HEK293 (cell line): ENCODE measurements around the gene IL17A.

Experiments used
- CTCF ChIA-PET: fragments of 350-600 bp; formaldehyde crosslinking; extraction: SDS; loops from one replicate; lab custom pipeline; 2021; ENCODE audit warnings: antibody characterized with exemption; lab: Yijun Ruan, JAX
- POLR2A ChIA-PET: fragments of 300-600 bp; formaldehyde crosslinking; extraction: SDS; loops from one replicate; lab custom pipeline; 2020; ENCODE audit warnings: antibody characterized with exemption, inconsistent platforms; lab: Yijun Ruan, JAX
- H3K27ac ChIP-seq: fragments of 200-500 bp; sonication (Bioruptor generic); 2 replicates; pipeline ENCODE4 v1.5.1; 2014; ENCODE audit warnings: low read depth, low read length, control low read depth, inconsistent platforms; ENCODE audit errors: extremely low read depth
- H3K36me3 ChIP-seq, 2 experiments: fragments of 200-500 bp in 1 of 2; sonication (Bioruptor generic) in 1 of 2; 1 replicate in 1 of 2; 2 replicates in 1 of 2; pipeline ENCODE4 v1.5.1; 2014 to 2017; ENCODE audit warnings: inconsistent platforms in 2 of 2, low read length in 2 of 2; ENCODE audit not compliant: control insufficient read depth in 2 of 2, insufficient read depth in 1 of 2
- H3K4me1 ChIP-seq: fragments of 200-500 bp; sonication (Bioruptor generic); 2 replicates; pipeline ENCODE4 v1.5.1; 2014; ENCODE audit warnings: mild to moderate bottlenecking, low read length, inconsistent platforms; ENCODE audit not compliant: control insufficient read depth, insufficient read depth
- H3K4me3 ChIP-seq: 2 replicates; pipeline ENCODE4 v1.5.1; 2011; ENCODE audit warnings: low read depth, mild to moderate bottlenecking, control low read depth, low read length, moderate library complexity
- H3K9me3 ChIP-seq: fragments of 200-500 bp; sonication (Bioruptor generic); 2 replicates; pipeline ENCODE4 v1.5.1; 2014; ENCODE audit warnings: low read depth, low read length, inconsistent platforms; ENCODE audit not compliant: control insufficient read depth, insufficient read depth
- HOXC10 ChIP-seq: sonication (generic); formaldehyde crosslinking; IDR thresholded peaks from 2 replicates; pipeline ENCODE4 v1.8.1; 2023; ENCODE audit warnings: mild to moderate bottlenecking, missing genetic modification reagents
- KLF1 ChIP-seq: fragments of 450-650 bp; formaldehyde crosslinking; IDR thresholded peaks from 2 replicates; pipeline ENCODE4 v1.5.1; 2016; ENCODE audit warnings: missing biosample characterization, missing genetic modification characterization
- KLF16 ChIP-seq: fragments of 450-650 bp; formaldehyde crosslinking; IDR thresholded peaks from 2 replicates; pipeline ENCODE4 v1.5.1; 2017; ENCODE audit warnings: missing biosample characterization, missing genetic modification characterization
- MEIS1 ChIP-seq: sonication (generic); formaldehyde crosslinking; IDR thresholded peaks from 2 replicates; pipeline ENCODE4 v1.8.1; 2022; ENCODE audit warnings: missing genetic modification reagents, mild to moderate bottlenecking, borderline replicate concordance
- SP3 ChIP-seq: fragments of 450-650 bp; formaldehyde crosslinking; IDR thresholded peaks from 2 replicates; pipeline ENCODE4 v1.5.1; 2016; ENCODE audit warnings: missing biosample characterization, missing genetic modification characterization
- ZBTB1 ChIP-seq: fragments of 450-650 bp; formaldehyde crosslinking; IDR thresholded peaks from 2 replicates; pipeline ENCODE4 v1.5.1; 2016; ENCODE audit warnings: missing biosample characterization, missing genetic modification characterization
- ZBTB20 ChIP-seq: fragments of 450-650 bp; formaldehyde crosslinking; IDR thresholded peaks from 2 replicates; pipeline ENCODE4 v1.5.1; 2016; ENCODE audit warnings: missing biosample characterization, missing genetic modification characterization
- ZEB2 ChIP-seq: fragments of 450-650 bp; formaldehyde crosslinking; IDR thresholded peaks from 2 replicates; pipeline ENCODE4 v1.5.1; 2016; ENCODE audit warnings: missing biosample characterization, missing genetic modification characterization
- ZFP41 ChIP-seq: fragments of 450-650 bp; formaldehyde crosslinking; IDR thresholded peaks from 2 replicates; pipeline ENCODE4 v1.5.1; 2016; ENCODE audit warnings: missing biosample characterization, missing genetic modification characterization, borderline replicate concordance
- ZNF16 ChIP-seq: fragments of 450-650 bp; formaldehyde crosslinking; IDR thresholded peaks from 2 replicates; pipeline ENCODE4 v1.5.1; 2016; ENCODE audit warnings: low read depth, missing biosample characterization, missing genetic modification characterization
- ZNF169 ChIP-seq: fragments of 450-650 bp; formaldehyde crosslinking; IDR thresholded peaks from 2 replicates; pipeline ENCODE4 v1.5.1; 2016; ENCODE audit warnings: missing biosample characterization, missing genetic modification characterization
- ZNF19 ChIP-seq: fragments of 450-650 bp; formaldehyde crosslinking; IDR thresholded peaks from 2 replicates; pipeline ENCODE4; 2016; ENCODE audit warnings: missing biosample characterization, missing genetic modification characterization, low read depth
- ZNF223 ChIP-seq: fragments of 450-650 bp; formaldehyde crosslinking; IDR thresholded peaks from 2 replicates; pipeline ENCODE4 v1.5.1; 2016; ENCODE audit warnings: missing biosample characterization, missing genetic modification characterization
- ZNF324 ChIP-seq: fragments of 450-650 bp; formaldehyde crosslinking; IDR thresholded peaks from 2 replicates; pipeline ENCODE4 v1.5.1; 2016; ENCODE audit warnings: missing biosample characterization, missing genetic modification characterization
- ZNF341 ChIP-seq: fragments of 450-650 bp; formaldehyde crosslinking; IDR thresholded peaks from 2 replicates; pipeline ENCODE4; 2016; ENCODE audit warnings: low read depth, missing biosample characterization, missing genetic modification characterization
- ZNF394 ChIP-seq: fragments of 450-650 bp; formaldehyde crosslinking; IDR thresholded peaks from 2 replicates; pipeline ENCODE4 v1.5.1; 2016; ENCODE audit warnings: missing biosample characterization, missing genetic modification characterization, mild to moderate bottlenecking, moderate library complexity, borderline replicate concordance
- ZNF529 ChIP-seq: fragments of 450-650 bp; formaldehyde crosslinking; IDR thresholded peaks from 2 replicates; pipeline ENCODE4 v1.5.1; 2017; ENCODE audit warnings: missing genetic modification characterization, missing biosample characterization; ENCODE audit not compliant: insufficient replicate concordance
- ZNF530 ChIP-seq: fragments of 450-650 bp; formaldehyde crosslinking; IDR thresholded peaks from 2 replicates; pipeline ENCODE4 v1.5.1; 2016; ENCODE audit warnings: low read depth, missing biosample characterization, missing genetic modification characterization
- ZNF548 ChIP-seq: fragments of 450-650 bp; formaldehyde crosslinking; IDR thresholded peaks from 2 replicates; pipeline ENCODE4 v1.5.1; 2016; ENCODE audit warnings: missing biosample characterization, missing genetic modification characterization
- ZNF610 ChIP-seq: fragments of 450-650 bp; formaldehyde crosslinking; IDR thresholded peaks from 2 replicates; pipeline ENCODE4 v1.5.1; 2016; ENCODE audit warnings: missing biosample characterization, missing genetic modification characterization, borderline replicate concordance
- ZNF654 ChIP-seq: fragments of 450-650 bp; formaldehyde crosslinking; IDR thresholded peaks from 2 replicates; pipeline ENCODE4 v1.5.1; 2016; ENCODE audit warnings: low read depth, missing biosample characterization, missing genetic modification characterization
- ZNF660 ChIP-seq: fragments of 450-650 bp; IDR thresholded peaks from 2 replicates; pipeline ENCODE4 v1.5.1; 2018; ENCODE audit warnings: missing biosample characterization, mild to moderate bottlenecking, missing genetic modification characterization
- ZNF777 ChIP-seq: fragments of 450-650 bp; formaldehyde crosslinking; IDR thresholded peaks from 2 replicates; pipeline ENCODE4 v1.5.1; 2017; ENCODE audit warnings: missing biosample characterization, missing genetic modification characterization, borderline replicate concordance
- TF ChIP-seq, protein P1 (sequence below): fragments of 450-650 bp; IDR thresholded peaks from 2 replicates; pipeline ENCODE4 v1.5.1; 2018; ENCODE audit warnings: missing biosample characterization, mild to moderate bottlenecking, missing genetic modification characterization
- TF ChIP-seq, protein P2 (sequence below): fragments of 450-650 bp; IDR thresholded peaks from 2 replicates; pipeline ENCODE4 v1.5.1; 2018; ENCODE audit warnings: missing biosample characterization, missing genetic modification characterization
- TF ChIP-seq, protein P3 (sequence below): fragments of 450-650 bp; formaldehyde crosslinking; optimal IDR thresholded peaks from 2 replicates; pipeline ENCODE3; 2016; ENCODE audit warnings: missing biosample characterization, mild to moderate bottlenecking, missing genetic modification characterization
- TF ChIP-seq, protein P4 (sequence below): fragments of 450-650 bp; formaldehyde crosslinking; IDR thresholded peaks from 2 replicates; pipeline ENCODE4 v1.5.1; 2016; ENCODE audit warnings: missing biosample characterization, missing genetic modification characterization, borderline replicate concordance

The IL17A gene

DNA sequence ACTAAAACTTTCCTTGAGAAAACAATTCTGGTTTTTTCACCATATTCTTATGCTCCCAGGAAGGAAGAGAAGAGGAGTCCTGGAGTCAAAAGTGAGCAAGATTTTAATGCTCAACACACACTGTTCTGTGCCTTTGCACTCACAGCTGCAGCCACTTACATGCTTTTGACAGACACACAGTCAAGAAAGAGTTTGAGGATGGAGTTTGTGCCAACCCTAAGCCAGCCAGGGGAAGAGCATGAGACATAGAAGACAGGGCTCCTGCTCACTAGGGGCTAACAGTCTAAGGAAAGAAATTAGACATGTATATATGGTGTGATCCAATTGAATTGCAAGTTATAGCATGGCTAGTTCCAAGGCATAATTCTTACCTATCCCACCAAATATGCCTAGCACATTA, 37.1 kb upstream of the IL17A start:
- Histone ChIP-seq H3K4me3 (no peak overlapping the region), H3K36me3 (no peaks in the 10 kb centered on the region), H3K9me3 (no peaks in the 10 kb centered on the region), H3K27ac (no peak overlapping the region), H3K4me1 (peaks cover 5% of the 10 kb centered on the region; the same call in 1 of the 2 replicates)
- TF ChIP-seq ZNF394 (no peak), ZNF548 (tag by site-specific recombination) (no peak), KLF16 (no peak), ZNF341 (tag by site-specific recombination) (no peak), ZNF169 (tag by site-specific recombination) (no peak), ZNF19 (tag by site-specific recombination) (no peak), ZNF654 (tag by site-specific recombination) (no peak), ZNF610 (no peak), ZNF530 (tag by site-specific recombination) (no peak), SP3 (no peak), MEIS1 (CRISPR knock-in tag) (no peak)
- TF ChIP-seq, protein P1, sequence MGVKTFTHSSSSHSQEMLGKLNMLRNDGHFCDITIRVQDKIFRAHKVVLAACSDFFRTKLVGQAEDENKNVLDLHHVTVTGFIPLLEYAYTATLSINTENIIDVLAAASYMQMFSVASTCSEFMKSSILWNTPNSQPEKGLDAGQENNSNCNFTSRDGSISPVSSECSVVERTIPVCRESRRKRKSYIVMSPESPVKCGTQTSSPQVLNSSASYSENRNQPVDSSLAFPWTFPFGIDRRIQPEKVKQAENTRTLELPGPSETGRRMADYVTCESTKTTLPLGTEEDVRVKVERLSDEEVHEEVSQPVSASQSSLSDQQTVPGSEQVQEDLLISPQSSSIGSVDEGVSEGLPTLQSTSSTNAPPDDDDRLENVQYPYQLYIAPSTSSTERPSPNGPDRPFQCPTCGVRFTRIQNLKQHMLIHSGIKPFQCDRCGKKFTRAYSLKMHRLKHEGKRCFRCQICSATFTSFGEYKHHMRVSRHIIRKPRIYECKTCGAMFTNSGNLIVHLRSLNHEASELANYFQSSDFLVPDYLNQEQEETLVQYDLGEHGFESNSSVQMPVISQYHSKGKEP: no peak
- TF ChIP-seq, protein P2, sequence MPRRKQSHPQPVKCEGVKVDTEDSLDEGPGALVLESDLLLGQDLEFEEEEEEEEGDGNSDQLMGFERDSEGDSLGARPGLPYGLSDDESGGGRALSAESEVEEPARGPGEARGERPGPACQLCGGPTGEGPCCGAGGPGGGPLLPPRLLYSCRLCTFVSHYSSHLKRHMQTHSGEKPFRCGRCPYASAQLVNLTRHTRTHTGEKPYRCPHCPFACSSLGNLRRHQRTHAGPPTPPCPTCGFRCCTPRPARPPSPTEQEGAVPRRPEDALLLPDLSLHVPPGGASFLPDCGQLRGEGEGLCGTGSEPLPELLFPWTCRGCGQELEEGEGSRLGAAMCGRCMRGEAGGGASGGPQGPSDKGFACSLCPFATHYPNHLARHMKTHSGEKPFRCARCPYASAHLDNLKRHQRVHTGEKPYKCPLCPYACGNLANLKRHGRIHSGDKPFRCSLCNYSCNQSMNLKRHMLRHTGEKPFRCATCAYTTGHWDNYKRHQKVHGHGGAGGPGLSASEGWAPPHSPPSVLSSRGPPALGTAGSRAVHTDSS: no peak
- TF ChIP-seq, protein P3, sequence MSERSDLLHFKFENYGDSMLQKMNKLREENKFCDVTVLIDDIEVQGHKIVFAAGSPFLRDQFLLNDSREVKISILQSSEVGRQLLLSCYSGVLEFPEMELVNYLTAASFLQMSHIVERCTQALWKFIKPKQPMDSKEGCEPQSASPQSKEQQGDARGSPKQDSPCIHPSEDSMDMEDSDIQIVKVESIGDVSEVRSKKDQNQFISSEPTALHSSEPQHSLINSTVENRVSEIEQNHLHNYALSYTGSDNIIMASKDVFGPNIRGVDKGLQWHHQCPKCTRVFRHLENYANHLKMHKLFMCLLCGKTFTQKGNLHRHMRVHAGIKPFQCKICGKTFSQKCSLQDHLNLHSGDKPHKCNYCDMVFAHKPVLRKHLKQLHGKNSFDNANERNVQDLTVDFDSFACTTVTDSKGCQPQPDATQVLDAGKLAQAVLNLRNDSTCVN (tag by site-specific recombination): no peak
- CTCF ChIA-PET: interaction anchor here (0.5 kb wide), 1 partner anchor 62 kb away, joined by 3 read pairs; the partner anchor contains the start of gene PKHD1
- POLR2A ChIA-PET: no interaction called here

DNA sequence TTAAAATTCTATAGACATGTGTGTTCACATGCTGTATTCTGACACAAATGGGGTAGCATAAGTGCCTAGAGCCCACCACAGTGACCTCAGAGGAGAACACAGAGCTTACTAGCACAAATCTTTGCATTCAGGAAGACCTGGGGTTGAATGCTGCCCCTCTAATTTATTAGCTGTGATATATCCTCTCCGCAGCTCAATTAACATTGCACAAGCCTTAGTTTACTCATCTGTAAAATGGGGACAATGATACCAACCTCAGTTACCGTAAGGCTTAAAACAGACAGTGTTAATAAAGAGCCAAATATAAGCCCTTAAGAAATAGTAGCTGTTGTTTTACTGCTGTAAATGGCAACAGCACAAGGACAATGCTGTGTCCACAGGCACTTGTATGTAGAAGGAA, 36.2 kb upstream of the IL17A start:
- CTCF ChIA-PET: interaction anchor here (0.6 to 1.9 kb wide), 4 partner anchors 100 to 129 kb away, joined by 3 to 6 read pairs (median 3); no protein-coding TSS in a partner anchor
- POLR2A ChIA-PET: no interaction called here
- Histone ChIP-seq H3K27ac (no peak overlapping the region), H3K9me3 (no peaks in the 10 kb centered on the region), H3K36me3 (no peaks in the 10 kb centered on the region), H3K4me1 (peaks cover 5% of the 10 kb centered on the region; the same call in 1 of the 2 replicates), H3K4me3 (no peak overlapping the region)
- TF ChIP-seq ZBTB1 (no peak), HOXC10 (CRISPR knock-in tag) (no peak), ZNF660 (no peak), ZNF16 (no peak), ZNF530 (tag by site-specific recombination) (no peak), ZBTB20 (tag by site-specific recombination) (no peak), ZNF529 (tag by site-specific recombination) (no peak), ZNF777 (tag by site-specific recombination) (no peak), ZNF341 (tag by site-specific recombination) (no peak), ZNF324 (tag by site-specific recombination) (no peak), ZNF548 (tag by site-specific recombination) (no peak), ZFP41 (tag by site-specific recombination) (no peak), ZEB2 (no peak), ZNF223 (tag by site-specific recombination) (no peak), KLF1 (tag by site-specific recombination) (no peak)
- TF ChIP-seq, protein P4, sequence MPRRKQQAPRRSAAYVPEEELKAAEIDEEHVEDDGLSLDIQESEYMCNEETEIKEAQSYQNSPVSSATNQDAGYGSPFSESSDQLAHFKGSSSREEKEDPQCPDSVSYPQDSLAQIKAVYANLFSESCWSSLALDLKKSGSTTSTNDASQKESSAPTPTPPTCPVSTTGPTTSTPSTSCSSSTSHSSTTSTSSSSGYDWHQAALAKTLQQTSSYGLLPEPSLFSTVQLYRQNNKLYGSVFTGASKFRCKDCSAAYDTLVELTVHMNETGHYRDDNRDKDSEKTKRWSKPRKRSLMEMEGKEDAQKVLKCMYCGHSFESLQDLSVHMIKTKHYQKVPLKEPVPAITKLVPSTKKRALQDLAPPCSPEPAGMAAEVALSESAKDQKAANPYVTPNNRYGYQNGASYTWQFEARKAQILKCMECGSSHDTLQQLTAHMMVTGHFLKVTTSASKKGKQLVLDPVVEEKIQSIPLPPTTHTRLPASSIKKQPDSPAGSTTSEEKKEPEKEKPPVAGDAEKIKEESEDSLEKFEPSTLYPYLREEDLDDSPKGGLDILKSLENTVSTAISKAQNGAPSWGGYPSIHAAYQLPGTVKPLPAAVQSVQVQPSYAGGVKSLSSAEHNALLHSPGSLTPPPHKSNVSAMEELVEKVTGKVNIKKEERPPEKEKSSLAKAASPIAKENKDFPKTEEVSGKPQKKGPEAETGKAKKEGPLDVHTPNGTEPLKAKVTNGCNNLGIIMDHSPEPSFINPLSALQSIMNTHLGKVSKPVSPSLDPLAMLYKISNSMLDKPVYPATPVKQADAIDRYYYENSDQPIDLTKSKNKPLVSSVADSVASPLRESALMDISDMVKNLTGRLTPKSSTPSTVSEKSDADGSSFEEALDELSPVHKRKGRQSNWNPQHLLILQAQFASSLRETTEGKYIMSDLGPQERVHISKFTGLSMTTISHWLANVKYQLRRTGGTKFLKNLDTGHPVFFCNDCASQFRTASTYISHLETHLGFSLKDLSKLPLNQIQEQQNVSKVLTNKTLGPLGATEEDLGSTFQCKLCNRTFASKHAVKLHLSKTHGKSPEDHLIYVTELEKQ (tag by site-specific recombination): no peak
